ENCODE measurements around the gene GLYR1. TPM values are rescaled to one million over a fixed set of nuclear protein-coding genes. Genes with fewer than 3 reads are reported as not detected.

The GLYR1 gene
- total and polyA plus RNA-seq, 2 donors (not counting 1 experiment from before 2014, with no cell fraction given) = 34.0 to 137 TPM

- CTCF ChIA-PET = no interaction called here
- no peak overlapping the region for H2AFZ ChIP-seq (ENCODE audit: insufficient read depth, low read depth, low read length, poor library complexity, severe bottlenecking)
- 97% methylated on average over 21 of the region's 25 CpGs for WGBS (ENCODE audit: insufficient coverage)
These were observed 36.4 kb upstream of the GLYR1 start for GRCh38 chr16:4883501-4883900.

GRCh38 chr16:4882633-4883285 lies 35.7 kb upstream of the GLYR1 start:
- no peak overlapping the region for H2AFZ ChIP-seq (ENCODE audit: insufficient read depth, low read depth, low read length, poor library complexity, severe bottlenecking)
- no peak overlapping the region for H3K4me3 ChIP-seq (ENCODE audit: control extremely low read depth in 1 of 5, extremely low read depth in 1 of 5, insufficient read depth in 1 of 5, low read depth in 2 of 5, low read length in 4 of 5)
- 96% methylated on average over 11 of the region's 11 CpGs for WGBS (ENCODE audit: insufficient coverage)
- no peaks in the 10 kb centered on the region for H4K20me1 ChIP-seq (ENCODE audit: control insufficient read depth, insufficient read depth, low read length, poor library complexity, severe bottlenecking)
- TF ChIP-seq CTCF (IDR thresholded peaks at IDR 0.05) (no peak), EZH2 (IDR thresholded peaks at IDR 0.05; ENCODE audit: borderline replicate concordance, insufficient read depth, low read depth, low read length, poor library complexity, severe bottlenecking) (no peak)
- CTCF ChIA-PET = no interaction called here
- H3K79me2 ChIP-seq (ENCODE audit: control insufficient read depth, insufficient read depth, low read length) = no peaks in the 10 kb centered on the region
- POLR2A ChIA-PET = no interaction called here
- no peaks in the 10 kb centered on the region for H3K4me1 Mint-ChIP-seq
- no peak overlapping the region for H3K27ac Mint-ChIP-seq
- no peak for ATAC-seq (ENCODE audit: low read depth)
- H3K4me3 Mint-ChIP-seq = no peak overlapping the region
- no peaks in the 10 kb centered on the region for H3K27me3 ChIP-seq (replicated peaks in 1 of 4; ENCODE audit: control extremely low read depth in 1 of 4, control insufficient read depth in 3 of 4, insufficient read depth in 4 of 4, low read length in 3 of 4)
- no peaks in the 10 kb centered on the region for H3K9me3 Mint-ChIP-seq (ENCODE audit: insufficient read depth)
- H3K9ac ChIP-seq (ENCODE audit: low read length) = no peak overlapping the region
- H3K4me1 ChIP-seq (ENCODE audit: control insufficient read depth in 2 of 2, insufficient read depth in 2 of 2, low read length in 2 of 2) = no peaks in the 10 kb centered on the region
- peaks cover 0 to 52% of the 10 kb centered on the region in 2 experiments for H3K36me3 ChIP-seq (replicated peaks in 1 of 2; ENCODE audit: control extremely low read depth in 1 of 2, control insufficient read depth in 1 of 2, extremely low read depth in 1 of 2, insufficient read depth in 2 of 2, low read length in 1 of 2)
- H3K4me2 ChIP-seq (replicated peaks; ENCODE audit: low read depth, low read length, poor library complexity, severe bottlenecking) = no peak overlapping the region
- intact Hi-C loops (cut with micrococcal nuclease) = no loop called here
- no peaks in the 10 kb centered on the region for H3K27me3 Mint-ChIP-seq
- DNase-seq = no peak
- H3K27ac ChIP-seq (ENCODE audit: low read length in 2 of 2) = no peak overlapping the region
- H3K9me3 ChIP-seq (ENCODE audit: control extremely low read depth in 1 of 3, control insufficient read depth in 2 of 3, insufficient read depth in 1 of 3, low read length in 2 of 3) = no peaks in the 10 kb centered on the region

More at GRCh38 chr16:4883501-4883900, 36.4 kb upstream of the GLYR1 start:
- Mint-ChIP-seq H3K27ac (no peak overlapping the region), H3K4me3 (no peak overlapping the region), H3K9me3 (ENCODE audit: insufficient read depth) (no peaks in the 10 kb centered on the region), H3K4me1 (no peaks in the 10 kb centered on the region), H3K27me3 (no peaks in the 10 kb centered on the region)
- Histone ChIP-seq H3K79me2 (ENCODE audit: control insufficient read depth, insufficient read depth, low read length) (no peaks in the 10 kb centered on the region), H3K9ac (ENCODE audit: low read length) (no peak overlapping the region), H3K9me3 (ENCODE audit: control extremely low read depth in 1 of 3, control insufficient read depth in 2 of 3, insufficient read depth in 1 of 3, low read length in 2 of 3) (no peaks in the 10 kb centered on the region), H3K27me3 (replicated peaks in 1 of 4; ENCODE audit: control extremely low read depth in 1 of 4, control insufficient read depth in 3 of 4, insufficient read depth in 4 of 4, low read length in 3 of 4) (no peaks in the 10 kb centered on the region), H3K27ac (ENCODE audit: low read length in 2 of 2) (no peak overlapping the region), H3K4me2 (replicated peaks; ENCODE audit: low read depth, low read length, poor library complexity, severe bottlenecking) (no peak overlapping the region), H3K4me3 (ENCODE audit: control extremely low read depth in 1 of 5, extremely low read depth in 1 of 5, insufficient read depth in 1 of 5, low read depth in 2 of 5, low read length in 4 of 5) (no peak overlapping the region), H4K20me1 (ENCODE audit: control insufficient read depth, insufficient read depth, low read length, poor library complexity, severe bottlenecking) (no peaks in the 10 kb centered on the region), H3K36me3 (replicated peaks in 1 of 2; ENCODE audit: control extremely low read depth in 1 of 2, control insufficient read depth in 1 of 2, extremely low read depth in 1 of 2, insufficient read depth in 2 of 2, low read length in 1 of 2) (peaks cover 0 to 45% of the 10 kb centered on the region in 2 experiments), H3K4me1 (ENCODE audit: control insufficient read depth in 2 of 2, insufficient read depth in 2 of 2, low read length in 2 of 2) (no peaks in the 10 kb centered on the region)
- no peak for ATAC-seq (ENCODE audit: low read depth)
- intact Hi-C loops (cut with micrococcal nuclease) = no loop called here
- POLR2A ChIA-PET = no interaction called here
- DNase-seq = no peak
- no peak for TF ChIP-seq EZH2 (IDR thresholded peaks at IDR 0.05; ENCODE audit: borderline replicate concordance, insufficient read depth, low read depth, low read length, poor library complexity, severe bottlenecking)
- TF ChIP-seq CTCF (IDR thresholded peaks at IDR 0.05) = no peak

Measured in B cell (primary cell).